Nucleus accumbens (tissue), 56 donors: ENCODE results near the gene EMC6.
A peak's percentile ranks its signal among the peaks of the same experiment; 100 is the strongest.

Experiments used
- DNase-seq, 56 donors: peaks; one replicate each; lab custom pipeline; 2025; lab: John Stamatoyannopoulos, UW

Gene EMC6

DNA sequence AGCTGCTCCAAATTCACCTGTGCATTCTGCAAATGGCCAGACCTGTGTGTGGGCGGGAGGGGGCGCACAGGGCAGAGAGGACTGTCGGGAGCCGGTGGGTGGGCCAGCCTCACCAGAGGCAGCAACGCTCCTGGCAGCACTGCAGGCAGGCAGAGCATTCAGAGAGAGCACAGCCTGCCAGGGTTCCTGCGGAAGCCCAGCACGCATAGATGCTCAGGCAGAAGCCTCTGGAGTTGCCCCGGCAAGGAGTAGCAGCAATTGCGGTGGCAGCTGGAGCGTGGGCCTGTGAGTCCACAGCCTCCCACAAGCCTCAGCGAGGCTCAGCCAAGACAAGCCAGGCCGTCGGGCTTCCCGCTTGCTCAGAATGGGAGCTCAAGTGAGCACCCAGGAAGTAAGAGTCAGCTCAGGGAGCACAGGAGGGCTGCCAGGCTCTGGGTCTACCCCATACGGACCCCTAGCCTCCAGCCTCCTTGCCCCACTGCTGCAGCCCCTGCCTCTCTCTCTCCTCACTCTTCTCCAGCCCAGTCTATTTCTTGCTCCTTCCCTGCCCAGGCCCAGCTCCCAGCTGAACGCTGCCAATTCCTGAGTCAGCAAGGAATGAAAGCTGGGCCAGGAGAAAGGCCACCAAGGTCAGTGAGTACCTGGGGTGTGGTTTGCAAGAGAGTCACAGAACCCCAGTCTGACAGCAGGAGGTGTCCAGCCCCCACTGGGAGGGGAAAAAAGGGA lies 9.6 kb downstream of the EMC6 start:
- no peak for DNase-seq

DNA sequence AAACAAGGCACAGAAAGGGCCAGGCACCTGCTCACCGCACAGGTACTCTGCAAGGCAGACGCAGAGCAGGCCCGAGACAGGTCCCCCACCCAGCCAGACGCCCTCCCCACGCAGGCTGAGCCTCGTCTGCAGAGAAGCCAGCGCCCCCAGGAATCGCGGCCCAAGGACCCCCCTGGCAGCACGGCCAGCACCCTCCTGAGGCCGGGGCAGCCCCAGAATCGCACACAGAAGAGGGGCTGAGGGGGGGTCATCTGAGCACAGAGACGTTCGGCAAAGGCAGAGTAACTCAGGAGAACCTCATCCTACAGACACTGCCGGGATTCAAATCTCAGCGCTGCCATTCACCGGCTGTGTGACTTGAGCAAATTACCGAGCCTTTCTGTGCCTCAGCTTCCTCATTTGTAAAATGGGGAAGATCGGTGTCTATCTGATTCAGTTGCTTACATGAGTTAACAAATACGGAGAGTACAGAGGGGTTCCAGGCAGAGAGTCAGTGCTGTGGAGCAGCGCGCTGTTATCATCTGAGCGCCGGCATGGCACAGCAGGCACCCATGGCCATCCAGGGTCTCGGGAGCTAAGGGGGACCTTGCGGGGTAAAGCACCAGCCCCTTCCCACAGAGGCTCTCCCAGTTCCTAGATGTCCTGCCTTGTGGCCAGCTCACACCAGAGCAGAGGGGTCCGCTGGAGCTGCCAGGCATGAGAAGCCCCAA lies 10.4 kb downstream of the EMC6 start:
- DNase-seq, result no peak

DNA sequence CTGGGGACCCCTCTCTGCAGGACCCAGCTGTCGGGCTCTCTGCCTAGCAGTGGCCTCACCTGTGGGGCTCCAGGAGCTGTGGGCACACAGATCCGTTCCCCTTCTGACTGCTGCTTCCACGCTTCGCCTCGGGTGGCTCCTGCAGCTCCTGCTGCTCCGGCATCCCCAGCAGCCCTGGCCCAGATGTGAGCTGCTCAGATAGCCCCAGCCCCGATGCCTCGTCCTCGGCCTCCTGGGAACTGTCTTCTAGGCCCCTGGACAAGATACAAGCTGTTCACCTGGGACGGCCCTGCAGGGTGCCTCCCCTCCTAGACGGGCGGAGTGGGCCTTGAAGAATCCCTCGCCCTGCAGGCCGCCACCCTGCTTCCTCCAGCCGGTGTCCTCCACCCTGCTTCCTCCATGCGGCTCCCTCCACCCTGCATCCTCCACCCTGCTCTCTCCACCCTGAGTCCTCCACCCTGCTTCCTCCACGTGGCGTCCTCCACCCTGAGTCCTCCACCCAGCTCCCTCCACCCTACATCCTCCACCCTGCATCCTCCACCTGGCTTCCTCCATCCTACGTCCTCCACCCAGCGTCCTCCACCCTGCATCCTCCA lies 11.0 kb downstream of the EMC6 start:
- no peak for DNase-seq

DNA sequence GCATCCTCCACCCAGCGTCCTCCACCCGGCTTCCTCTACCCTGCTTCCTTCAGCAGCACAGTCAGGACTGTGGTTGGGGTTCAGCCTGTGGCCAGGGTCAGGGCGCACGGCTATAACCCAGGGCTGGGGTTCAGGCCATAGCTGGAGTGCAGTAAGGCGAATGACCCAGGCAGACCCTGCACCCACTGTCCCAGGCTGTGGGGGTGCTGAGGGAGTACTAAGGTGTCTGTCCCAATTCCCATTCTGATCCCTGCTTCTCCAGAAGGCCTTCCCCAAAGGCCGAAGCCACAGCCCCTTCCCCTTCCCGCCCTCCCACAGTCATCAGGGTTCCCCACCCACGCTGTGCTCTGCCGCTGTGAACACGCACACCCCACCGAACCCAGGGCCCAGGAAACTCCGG lies 12.4 kb downstream of the EMC6 start:
- no peak for DNase-seq

DNA sequence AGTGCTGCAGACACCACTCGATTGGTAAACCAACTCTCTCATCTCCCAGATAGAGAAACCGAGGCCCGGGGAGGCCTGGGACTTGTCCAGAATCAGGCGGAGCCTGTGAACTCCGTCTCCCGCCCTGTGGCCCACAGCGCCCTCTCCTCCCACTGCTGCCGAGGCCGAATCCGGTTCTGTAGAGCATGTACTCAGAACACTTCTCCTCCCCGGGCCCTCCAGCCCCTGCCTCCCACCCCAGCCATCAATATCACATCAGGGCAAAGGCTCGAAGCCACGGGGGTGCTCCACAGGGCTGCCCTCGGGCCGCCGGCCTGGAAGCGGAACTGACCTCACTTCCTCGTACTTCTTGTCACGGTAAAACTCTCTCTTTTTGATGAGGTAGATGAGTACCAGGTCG lies 13.0 kb downstream of the EMC6 start:
- no peak for DNase-seq

DNA sequence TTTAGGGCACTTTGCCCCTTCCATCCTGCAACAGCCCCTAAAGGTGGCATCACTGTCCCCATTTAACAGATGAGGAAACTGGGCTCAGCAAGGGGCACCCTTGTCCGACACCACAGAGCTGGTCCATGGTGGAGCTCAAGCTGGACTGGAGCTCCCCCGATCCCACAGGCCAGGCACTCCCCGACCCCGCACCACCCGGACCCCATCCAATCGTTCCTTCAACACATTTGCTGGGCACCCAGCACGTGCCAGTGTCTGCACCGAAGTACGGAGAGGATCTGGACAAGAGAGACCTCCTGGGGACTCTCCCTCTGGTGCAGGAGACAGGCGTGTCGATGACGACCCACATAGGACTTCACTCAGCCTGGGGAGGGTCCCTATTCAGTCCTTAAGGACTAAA lies 13.4 kb downstream of the EMC6 start:
- DNase-seq, result no peak

DNA sequence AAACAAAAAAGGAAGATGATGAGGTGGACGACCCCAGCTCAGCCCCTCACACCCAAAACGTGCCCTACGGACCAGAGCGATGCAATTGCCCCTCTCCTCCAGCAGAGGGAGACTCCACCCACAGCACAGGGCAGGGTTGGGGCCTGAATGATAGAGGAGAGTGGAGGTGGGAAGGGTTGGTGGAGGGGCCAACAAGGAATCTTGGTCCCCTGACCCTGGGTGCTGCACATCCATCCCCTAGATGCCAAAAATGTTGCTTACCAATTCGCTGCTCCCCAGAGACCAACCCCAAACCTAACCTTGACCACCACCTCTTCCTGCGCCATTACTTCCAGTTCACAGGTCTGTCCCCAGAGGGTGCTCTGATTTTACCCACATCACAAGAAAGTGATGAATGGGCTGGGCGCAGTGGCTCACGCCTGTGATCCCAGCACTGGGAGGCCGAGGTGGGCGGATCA lies 14.5 kb downstream of the EMC6 start:
- DNase-seq, result peak in 2 of 56 donors; percentile 28 to 37

DNA sequence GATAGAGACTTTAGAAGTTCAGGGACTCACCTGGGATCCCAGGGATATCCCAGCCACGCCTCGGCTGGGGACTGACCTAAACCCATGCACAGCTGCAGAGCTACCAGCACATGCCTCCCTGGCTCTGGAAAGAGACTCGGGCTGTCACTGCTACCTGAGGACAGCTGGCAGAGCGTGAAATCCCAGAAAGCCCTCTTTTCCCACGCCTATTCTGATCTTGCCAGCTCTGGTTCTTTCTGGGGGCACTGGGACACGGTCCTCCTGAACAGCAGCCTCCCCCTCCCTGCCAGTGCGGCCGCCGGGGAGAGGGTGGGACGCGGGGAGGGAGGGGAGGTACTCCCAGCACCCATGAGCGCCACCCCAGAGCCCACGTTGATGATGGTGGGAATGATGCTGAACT lies 16.6 kb downstream of the EMC6 start:
- no peak for DNase-seq

DNA sequence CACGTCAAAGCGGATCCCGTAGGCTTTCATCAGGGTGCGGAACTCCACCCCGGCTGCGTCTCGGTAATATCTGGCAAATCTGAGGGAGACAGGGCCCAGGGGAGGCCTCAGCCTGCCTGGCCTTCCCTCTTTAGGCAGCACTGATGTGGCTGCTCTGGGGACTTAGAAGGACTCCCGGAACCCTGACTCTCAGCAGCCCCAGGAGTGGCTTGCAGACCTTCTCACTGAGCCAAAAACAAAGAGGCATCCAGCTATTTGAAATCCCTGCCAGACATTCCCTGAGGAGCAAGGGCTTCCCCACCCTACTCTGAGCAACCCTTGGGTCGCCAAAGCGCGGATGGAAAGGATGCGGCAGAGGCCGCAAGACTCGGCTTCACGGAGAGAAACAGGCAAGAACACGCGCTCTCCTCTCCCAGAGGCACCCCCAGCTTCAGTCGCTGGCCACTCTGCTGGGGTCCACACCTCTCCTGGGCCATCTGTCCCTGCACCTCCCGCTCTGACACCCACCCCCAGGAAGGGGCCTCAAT lies 19.5 kb downstream of the EMC6 start:
- DNase-seq, result peak in 8 of 56 donors; percentile 12 to 52 (median 27)

DNA sequence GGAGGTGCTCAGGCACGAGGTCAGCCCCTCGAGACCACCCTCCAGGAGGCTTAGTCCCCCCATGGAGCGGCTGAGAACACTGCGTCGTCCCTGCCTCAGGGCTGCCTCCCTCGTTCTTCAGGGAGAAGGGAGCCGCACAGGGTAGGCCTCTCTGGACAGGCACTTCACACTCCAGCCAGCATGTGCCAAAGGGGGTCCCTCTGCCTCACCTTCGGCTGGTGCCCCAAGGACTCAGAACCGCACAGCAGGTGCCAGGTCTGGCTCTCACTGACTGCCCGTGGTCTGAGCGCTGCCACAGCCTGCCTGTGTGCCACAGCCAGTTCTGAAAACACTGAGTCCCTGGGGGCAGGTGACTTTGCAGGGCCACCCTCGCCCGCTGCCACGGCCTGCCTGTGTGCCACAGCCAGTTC lies 20.2 kb downstream of the EMC6 start:
- DNase-seq, result no peak

DNA sequence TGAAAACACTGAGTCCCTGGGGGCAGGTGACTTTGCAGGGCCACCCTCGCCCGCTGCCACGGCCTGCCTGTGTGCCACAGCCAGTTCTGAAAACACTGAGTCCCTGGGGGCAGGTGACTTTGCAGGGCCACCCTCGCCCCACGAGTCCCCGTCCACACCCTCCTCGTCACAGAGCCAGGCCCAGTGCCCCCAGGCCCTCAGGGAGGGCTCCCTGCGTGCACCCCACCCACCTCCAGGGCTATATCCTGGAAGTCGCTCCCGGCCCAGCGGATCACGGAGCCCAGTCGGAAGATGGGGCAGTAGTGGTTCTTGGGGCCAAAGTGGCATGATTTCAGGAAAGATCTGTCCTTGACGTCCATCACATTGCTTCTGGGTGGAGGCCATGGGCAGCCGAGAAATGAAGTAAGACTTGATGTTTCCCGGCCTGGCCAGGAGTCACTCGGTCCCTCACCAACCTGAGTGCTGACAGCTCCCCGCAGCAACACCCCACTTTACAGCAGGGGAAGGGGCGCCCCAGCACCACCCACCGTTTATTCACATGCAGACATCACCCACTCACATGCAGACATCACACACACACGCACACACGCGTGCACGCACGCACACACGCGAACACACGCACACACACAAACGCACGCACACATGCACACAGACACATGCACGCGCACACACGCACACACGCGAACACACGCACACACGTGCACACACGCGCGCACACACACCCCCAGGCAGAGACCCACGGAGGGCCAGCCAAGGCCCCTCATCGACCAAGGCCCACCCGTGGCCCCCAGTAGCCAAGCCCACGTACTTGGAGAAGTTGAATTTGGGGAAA lies 20.9 kb downstream of the EMC6 start:
- no peak for DNase-seq

DNA sequence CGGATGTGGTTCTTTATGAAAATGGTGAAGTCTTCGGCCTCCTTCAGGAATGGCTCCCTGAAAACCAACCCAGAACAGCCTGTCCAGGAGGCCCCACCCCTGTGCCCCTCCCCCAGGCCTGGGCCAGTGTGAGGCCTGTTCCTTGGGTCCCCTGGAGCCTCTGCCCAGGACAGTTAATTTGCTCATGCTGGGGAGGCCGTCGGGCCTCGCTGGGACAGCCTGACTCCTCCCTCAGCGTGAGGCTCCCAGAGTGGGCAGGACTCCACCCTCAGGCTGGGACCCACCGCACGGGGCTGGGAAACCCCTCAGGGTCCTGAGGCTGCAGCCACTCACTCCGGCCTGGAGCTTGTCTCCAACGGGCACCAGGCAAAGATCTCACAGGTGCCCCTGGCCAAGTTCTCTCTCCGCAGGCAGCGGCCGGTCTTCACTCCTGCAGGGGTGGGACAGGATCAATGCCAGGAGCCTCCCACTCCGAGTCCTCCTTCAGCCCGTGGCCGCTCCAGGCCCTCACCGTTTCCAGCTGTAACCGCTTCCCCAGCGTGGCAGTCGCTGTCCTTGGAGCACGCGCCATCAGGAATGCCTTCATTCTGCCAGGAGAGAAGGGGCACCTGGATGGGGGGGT lies 21.6 kb downstream of the EMC6 start:
- DNase-seq, result no peak

DNA sequence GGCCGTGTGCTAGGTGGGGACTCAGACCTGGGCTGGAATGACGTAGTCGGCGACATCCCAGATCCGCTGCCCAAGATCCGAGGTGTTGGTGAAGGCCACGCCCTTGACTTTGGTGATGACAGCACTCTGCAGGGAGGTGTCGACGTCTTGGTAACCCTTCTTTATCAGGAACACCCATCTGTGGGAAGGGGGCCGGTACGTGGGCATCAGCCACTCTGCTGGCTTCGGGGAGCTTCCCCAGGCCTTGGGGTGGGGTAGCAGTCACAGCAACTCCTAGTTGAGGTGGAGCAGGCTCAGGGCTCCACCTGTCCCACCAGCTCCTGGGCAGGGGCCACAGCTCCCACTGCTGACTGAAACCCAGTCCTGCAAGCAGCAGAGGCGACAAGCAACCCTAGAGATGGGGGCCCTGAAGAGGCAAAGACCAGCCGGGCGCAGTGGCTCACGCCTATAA lies 23.0 kb downstream of the EMC6 start:
- no peak for DNase-seq

DNA sequence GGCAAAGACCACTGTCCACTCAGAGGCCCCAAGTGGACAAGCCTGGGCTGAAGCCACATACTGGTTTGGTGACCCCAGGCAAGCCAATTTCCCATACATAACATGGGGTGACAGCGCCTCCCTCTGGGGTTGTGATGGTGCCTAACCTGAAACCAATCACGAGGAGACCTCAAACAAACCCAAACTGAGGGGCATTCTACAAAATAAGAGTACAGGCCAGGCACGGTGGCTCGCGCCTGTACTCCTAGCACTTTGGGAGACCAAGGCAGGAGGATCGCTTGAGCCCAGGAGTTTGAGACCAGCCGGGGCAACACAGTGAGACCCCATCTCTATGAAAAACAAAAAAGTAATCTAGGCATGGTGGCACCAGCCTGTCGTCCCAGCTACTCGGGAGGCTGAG lies 23.7 kb downstream of the EMC6 start:
- no peak for DNase-seq

DNA sequence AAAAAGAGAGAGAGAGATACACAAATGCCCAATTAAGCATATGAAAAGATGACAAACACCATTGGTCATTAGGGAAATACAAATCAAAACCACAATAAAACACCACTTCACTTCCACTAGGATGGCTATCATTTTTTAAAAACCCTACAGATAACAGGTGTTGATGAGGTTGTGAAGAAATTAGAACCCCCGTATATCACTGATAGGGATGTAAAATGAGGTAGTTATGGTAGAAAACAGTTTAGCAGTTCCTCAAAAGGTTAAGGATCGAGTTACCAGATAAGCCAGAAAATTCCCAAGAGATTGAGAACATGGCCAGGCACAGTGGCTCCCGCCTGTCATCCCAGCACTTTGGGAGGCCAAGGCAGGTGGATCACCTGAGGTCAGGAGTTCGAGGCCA lies 24.5 kb downstream of the EMC6 start:
- DNase-seq, result no peak

DNA sequence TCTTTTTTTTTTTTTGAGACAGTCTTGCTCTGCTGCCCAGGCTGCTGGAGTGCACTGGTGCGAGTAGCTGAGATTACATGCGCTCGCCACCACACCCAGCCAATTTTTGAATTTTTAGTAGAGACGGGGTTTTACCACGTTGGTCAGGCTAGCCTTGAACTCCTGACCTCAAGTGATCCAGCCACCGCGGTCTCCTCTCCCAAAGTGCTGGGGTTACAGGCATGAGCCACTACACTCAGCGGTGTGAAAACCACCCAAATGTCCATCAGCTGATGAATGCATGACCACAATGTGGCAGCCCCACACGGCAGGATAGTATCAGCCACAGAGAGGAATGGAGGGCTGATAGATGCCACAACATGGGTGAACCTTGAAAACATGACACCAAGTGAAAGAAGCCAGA lies 25.2 kb downstream of the EMC6 start:
- no peak for DNase-seq

DNA sequence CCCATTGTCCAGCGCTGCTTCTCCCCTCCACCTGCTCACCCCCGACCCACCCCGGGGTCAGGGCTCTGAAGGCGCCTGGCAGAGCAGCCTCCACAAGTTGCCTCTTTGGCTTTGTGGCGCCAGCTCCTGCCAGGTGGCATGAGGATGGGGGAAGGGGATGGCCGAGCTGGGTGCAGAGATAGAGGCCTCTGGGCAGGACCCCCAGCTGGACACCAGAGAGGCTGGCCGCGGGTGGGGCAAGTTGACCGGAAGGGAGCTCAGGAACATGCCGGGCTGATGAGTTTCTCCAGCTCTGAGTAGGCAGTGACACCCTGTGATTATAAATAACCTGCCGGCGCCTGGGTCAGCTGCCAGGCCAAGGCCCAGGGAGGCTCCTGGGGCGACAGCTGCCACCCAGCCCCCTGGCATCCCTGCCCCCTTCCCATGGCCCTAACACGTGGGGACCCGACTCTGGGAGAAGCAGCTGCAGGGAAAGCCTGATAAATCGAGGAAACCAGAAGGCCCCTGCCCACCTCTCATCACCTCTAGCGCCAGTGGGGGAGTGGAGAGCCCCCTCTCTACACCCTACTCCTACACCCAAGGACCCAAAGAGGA lies 26.6 kb downstream of the EMC6 start:
- DNase-seq, result peak in 2 of 56 donors; percentile 3 to 33

DNA sequence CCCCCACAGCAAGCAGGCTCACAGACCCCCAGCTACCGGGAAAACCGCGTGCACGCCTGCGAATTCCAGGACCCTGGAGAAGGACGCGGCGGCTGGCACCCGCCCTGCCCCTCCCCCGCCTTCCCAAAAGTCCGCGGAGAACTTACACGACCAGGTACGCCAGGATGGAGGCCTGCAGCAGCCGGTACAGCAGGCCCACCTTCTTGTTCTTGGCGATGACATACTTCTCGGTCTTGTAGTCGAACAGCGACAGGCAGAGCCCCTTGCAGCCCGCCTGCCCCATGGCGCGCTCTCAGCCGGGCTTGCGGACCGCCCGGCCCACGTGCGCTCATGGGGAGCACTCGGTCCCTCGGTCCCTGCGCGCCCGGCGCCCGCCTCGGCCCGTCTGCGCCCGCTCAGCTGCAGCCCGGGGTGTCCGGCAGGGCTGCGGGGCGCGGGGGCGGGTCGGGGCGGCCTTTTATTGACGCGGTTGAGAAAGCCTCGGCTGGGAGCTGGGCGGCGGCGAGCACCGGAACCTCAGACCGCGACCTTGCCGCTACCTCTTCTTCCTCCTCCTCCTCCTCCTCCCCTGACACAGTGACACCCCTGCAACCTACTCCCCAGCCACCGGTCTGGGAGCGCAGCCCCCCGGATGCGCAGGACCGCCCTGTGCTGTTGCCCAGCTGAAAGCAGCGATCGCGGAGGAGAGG lies 27.3 kb downstream of the EMC6 start, which contains the start of gene P2RX5:
Gene P2RX5, minus strand, starts transcription at position 433 of the 689 bp plus-strand sequence. Its CDS starts 150 bp downstream, at position 283.
- DNase-seq, result peak in 6 of 56 donors; percentile 5 to 28 (median 19)

DNA sequence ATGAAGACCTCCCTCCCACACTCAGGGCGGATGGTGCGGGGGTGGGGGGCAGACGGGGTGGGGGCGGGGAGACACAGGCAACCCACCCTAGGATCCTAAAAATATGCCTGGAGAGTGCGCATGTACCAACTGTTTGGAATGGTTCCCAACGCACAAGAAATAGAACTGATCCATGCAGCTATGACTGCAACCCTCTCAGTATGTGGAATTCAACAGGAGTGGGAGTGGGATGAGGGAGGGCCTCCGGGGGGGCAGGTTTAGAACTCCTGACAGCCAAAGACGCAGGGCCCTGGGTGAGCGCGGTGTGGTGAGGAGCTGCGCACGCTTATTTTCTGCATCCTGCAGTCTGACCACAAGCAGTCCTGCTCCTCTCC lies 28.5 kb downstream of the EMC6 start:
- DNase-seq, result peak in 24 of 56 donors; percentile 16 to 69 (median 42)
